Measurements from ENCODE around the gene KIAA1958.

DNA sequence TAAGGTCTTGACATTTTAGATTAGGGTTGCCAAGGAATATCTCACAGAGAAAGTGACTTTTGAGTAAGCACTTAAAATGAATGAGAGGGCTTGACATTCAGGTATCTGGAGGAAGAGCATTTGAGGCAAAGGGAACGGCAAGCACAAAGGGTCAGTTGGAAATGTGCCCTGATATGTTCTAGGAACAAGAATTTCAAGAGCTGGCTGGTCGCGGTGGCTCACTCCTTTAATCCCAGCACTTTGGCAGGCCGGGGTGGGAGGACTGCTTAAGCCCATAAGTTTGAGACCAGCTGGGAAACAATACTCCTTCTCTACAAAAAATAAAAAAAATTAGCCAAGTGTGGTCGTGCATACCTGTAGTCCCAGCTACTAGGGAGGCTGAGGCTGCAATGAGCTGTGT, 16.5 kb downstream of the KIAA1958 start:
- no peak for TF ChIP-seq EZH2 (IDR thresholded peaks at IDR 0.05; ENCODE audit: insufficient read depth, low read length)
- TF ChIP-seq, protein P1, sequence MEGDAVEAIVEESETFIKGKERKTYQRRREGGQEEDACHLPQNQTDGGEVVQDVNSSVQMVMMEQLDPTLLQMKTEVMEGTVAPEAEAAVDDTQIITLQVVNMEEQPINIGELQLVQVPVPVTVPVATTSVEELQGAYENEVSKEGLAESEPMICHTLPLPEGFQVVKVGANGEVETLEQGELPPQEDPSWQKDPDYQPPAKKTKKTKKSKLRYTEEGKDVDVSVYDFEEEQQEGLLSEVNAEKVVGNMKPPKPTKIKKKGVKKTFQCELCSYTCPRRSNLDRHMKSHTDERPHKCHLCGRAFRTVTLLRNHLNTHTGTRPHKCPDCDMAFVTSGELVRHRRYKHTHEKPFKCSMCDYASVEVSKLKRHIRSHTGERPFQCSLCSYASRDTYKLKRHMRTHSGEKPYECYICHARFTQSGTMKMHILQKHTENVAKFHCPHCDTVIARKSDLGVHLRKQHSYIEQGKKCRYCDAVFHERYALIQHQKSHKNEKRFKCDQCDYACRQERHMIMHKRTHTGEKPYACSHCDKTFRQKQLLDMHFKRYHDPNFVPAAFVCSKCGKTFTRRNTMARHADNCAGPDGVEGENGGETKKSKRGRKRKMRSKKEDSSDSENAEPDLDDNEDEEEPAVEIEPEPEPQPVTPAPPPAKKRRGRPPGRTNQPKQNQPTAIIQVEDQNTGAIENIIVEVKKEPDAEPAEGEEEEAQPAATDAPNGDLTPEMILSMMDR (IDR thresholded peaks at IDR 0.05; ENCODE audit: insufficient read depth, low read depth, low read length): no peak

Data from astrocyte (in vitro differentiated cells and primary cell).